ENCODE data around the gene ABCA1.

- TF ChIP-seq CTCF (CRISPR knock-in tag; IDR thresholded peaks at IDR 0.05) (no peak), ZNF24 (IDR thresholded peaks at IDR 0.05) (no peak), ZNF430 (CRISPR knock-in tag; IDR thresholded peaks at IDR 0.05) (no peak), ZBTB8A (CRISPR knock-in tag; IDR thresholded peaks at IDR 0.05; ENCODE audit: borderline replicate concordance, low read depth) (no peak), RFX3 (CRISPR knock-in tag; IDR thresholded peaks at IDR 0.05) (no peak), ELF4 (CRISPR knock-in tag; IDR thresholded peaks at IDR 0.05; ENCODE audit: borderline replicate concordance) (no peak), POLR2A (IDR thresholded peaks at IDR 0.05; ENCODE audit: insufficient read depth in 1 of 2, low read depth in 2 of 2, low read length in 2 of 2) (no peak), MAX (IDR thresholded peaks at IDR 0.05) (no peak), EED (CRISPR knock-in tag; IDR thresholded peaks at IDR 0.05) (no peak), ZNF776 (CRISPR knock-in tag; IDR thresholded peaks at IDR 0.05) (no peak), CEBPB (IDR thresholded peaks at IDR 0.05; ENCODE audit: borderline replicate concordance, low read depth, low read length) (no peak), HMGA1 (CRISPR knock-in tag; conservative IDR thresholded peaks at IDR 0.05) (no peak)
- TF ChIP-seq, protein P1, sequence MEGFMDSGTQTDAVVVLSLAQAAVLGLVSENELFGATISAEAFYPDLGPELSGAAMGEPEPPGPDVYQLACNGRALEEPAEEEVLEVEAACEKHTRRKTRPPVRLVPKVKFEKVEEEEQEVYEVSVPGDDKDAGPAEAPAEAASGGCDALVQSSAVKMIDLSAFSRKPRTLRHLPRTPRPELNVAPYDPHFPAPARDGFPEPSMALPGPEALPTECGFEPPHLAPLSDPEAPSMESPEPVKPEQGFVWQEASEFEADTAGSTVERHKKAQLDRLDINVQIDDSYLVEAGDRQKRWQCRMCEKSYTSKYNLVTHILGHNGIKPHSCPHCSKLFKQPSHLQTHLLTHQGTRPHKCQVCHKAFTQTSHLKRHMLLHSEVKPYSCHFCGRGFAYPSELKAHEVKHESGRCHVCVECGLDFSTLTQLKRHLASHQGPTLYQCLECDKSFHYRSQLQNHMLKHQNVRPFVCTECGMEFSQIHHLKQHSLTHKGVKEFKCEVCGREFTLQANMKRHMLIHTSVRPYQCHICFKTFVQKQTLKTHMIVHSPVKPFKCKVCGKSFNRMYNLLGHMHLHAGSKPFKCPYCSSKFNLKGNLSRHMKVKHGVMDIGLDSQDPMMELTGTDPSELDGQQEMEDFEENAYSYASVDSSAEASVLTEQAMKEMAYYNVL (CRISPR knock-in tag; IDR thresholded peaks at IDR 0.05; ENCODE audit: borderline replicate concordance) = no peak
- TF ChIP-seq, protein P2, sequence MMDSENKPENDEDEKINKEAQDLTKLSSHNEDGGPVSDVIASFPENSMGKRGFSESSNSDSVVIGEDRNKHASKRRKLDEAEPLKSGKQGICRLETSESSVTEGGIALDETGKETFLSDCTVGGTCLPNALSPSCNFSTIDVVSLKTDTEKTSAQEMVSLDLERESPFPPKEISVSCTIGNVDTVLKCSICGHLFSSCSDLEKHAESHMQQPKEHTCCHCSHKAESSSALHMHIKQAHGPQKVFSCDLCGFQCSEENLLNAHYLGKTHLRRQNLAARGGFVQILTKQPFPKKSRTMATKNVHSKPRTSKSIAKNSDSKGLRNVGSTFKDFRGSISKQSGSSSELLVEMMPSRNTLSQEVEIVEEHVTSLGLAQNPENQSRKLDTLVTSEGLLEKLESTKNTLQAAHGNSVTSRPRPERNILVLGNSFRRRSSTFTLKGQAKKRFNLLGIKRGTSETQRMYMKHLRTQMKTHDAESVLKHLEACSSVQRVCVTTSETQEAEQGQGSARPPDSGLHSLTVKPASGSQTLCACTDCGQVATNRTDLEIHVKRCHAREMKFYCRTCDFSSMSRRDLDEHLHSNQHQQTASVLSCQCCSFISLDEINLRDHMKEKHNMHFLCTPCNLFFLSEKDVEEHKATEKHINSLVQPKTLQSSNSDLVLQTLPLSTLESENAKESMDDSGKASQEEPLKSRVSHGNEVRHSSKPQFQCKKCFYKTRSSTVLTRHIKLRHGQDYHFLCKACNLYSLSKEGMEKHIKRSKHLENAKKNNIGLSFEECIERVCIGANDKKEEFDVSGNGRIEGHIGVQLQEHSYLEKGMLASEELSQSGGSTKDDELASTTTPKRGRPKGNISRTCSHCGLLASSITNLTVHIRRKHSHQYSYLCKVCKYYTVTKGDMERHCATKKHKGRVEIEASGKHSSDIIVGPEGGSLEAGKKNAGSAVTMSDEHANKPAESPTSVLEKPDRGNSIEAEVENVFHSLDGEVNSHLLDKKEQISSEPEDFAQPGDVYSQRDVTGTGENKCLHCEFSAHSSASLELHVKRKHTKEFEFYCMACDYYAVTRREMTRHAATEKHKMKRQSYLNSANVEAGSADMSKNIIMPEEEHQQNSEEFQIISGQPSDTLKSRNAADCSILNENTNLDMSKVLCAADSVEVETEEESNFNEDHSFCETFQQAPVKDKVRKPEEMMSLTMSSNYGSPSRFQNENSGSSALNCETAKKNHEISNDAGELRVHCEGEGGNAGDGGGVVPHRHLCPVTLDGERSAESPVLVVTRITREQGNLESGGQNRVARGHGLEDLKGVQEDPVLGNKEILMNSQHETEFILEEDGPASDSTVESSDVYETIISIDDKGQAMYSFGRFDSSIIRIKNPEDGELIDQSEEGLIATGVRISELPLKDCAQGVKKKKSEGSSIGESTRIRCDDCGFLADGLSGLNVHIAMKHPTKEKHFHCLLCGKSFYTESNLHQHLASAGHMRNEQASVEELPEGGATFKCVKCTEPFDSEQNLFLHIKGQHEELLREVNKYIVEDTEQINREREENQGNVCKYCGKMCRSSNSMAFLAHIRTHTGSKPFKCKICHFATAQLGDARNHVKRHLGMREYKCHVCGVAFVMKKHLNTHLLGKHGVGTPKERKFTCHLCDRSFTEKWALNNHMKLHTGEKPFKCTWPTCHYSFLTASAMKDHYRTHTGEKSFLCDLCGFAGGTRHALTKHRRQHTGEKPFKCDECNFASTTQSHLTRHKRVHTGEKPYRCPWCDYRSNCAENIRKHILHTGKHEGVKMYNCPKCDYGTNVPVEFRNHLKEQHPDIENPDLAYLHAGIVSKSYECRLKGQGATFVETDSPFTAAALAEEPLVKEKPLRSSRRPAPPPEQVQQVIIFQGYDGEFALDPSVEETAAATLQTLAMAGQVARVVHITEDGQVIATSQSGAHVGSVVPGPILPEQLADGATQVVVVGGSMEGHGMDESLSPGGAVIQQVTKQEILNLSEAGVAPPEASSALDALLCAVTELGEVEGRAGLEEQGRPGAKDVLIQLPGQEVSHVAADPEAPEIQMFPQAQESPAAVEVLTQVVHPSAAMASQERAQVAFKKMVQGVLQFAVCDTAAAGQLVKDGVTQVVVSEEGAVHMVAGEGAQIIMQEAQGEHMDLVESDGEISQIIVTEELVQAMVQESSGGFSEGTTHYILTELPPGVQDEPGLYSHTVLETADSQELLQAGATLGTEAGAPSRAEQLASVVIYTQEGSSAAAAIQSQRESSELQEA (CRISPR knock-in tag; IDR thresholded peaks at IDR 0.05; ENCODE audit: not compliant biosample characterization) = no peak
These were observed 147.9 kb downstream of the ABCA1 start for GRCh38 chr9:104779946-104780535.
